AG04449 (cell line): Measurements from ENCODE around the gene CSGALNACT2.

Experiments used
- CTCF ChIA-PET: fragments of 350-600 bp; formaldehyde crosslinking; extraction: SDS; loops from one replicate; lab custom pipeline; 2021; ENCODE audit warnings: antibody characterized with exemption; lab: Yijun Ruan, JAX
- POLR2A ChIA-PET: fragments of 400-600, 350-600 bp; formaldehyde crosslinking; extraction: SDS; loops from one replicate; lab custom pipeline; 2020; ENCODE audit warnings: antibody characterized with exemption, inconsistent platforms; lab: Yijun Ruan, JAX
- DNase-seq: peaks from one replicate; pipeline ENCODE4 v3.0.0-alpha.2; 2010; ENCODE audit warnings: low read depth, low spot score
- H3K4me3 ChIP-seq: 2 replicates; pipeline ENCODE4 v1.5.1; 2011; ENCODE audit warnings: low read depth, mild to moderate bottlenecking, control low read depth, low read length
- TF ChIP-seq, protein P1 (sequence below): IDR thresholded peaks from one replicate; pipeline ENCODE4 v1.5.1; 2011; ENCODE audit warnings: mild to moderate bottlenecking, moderate library complexity, low read length, control low read depth, inconsistent platforms; ENCODE audit not compliant: insufficient read depth; ENCODE audit errors: missing control alignments

Gene CSGALNACT2

GRCh38 chr10:43125274-43125845 lies 12.9 kb upstream of the CSGALNACT2 start:
- ChIA-PET CTCF (no interaction called here), POLR2A (no interaction called here)
- no peak overlapping the region for H3K4me3 ChIP-seq
- DNase-seq, result no peak
- TF ChIP-seq, protein P1, sequence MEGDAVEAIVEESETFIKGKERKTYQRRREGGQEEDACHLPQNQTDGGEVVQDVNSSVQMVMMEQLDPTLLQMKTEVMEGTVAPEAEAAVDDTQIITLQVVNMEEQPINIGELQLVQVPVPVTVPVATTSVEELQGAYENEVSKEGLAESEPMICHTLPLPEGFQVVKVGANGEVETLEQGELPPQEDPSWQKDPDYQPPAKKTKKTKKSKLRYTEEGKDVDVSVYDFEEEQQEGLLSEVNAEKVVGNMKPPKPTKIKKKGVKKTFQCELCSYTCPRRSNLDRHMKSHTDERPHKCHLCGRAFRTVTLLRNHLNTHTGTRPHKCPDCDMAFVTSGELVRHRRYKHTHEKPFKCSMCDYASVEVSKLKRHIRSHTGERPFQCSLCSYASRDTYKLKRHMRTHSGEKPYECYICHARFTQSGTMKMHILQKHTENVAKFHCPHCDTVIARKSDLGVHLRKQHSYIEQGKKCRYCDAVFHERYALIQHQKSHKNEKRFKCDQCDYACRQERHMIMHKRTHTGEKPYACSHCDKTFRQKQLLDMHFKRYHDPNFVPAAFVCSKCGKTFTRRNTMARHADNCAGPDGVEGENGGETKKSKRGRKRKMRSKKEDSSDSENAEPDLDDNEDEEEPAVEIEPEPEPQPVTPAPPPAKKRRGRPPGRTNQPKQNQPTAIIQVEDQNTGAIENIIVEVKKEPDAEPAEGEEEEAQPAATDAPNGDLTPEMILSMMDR, result no peak

DNA sequence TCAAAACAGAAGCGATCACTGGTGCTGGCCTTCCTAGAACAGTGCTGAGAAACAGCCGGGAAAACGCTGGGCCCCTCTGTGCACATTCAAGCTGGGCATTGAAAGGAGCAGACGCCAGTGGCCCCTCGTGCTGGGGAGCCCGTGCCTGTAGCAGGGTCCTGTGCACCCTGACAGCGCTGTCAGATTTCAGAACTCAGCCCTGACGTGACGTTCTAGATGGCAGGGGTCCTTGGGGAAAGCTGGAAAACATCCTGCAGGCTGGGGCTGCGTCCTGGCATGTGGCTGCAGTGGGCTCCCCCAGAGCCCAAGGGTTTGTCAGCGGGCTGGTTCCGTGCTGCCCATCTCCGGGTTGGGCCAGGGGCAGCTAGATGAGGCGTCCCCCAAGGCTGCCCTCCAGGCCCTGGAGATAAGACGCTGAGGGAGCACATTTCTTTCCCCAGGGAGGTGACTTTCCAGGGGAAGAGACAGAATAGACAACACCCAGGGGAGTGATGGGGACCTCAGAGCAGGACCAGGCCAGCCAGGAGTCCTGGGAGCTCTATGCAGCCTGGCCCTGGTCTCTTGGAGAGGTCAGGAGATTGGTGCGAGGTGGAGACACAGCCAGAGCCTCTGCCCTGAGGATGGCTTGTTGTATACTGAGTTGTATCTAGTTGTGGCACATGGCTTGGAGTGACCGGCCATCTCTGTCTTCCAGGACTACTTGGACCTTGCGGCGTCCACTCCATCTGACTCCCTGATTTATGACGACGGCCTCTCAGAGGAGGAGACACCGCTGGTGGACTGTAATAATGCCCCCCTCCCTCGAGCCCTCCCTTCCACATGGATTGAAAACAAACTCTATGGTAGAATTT lies 12.1 kb upstream of the CSGALNACT2 start:
- TF ChIP-seq, protein P1, result no peak
- ChIA-PET CTCF (no interaction called here), POLR2A (no interaction called here)
- H3K4me3 ChIP-seq, result no peak overlapping the region
- no peak for DNase-seq

DNA sequence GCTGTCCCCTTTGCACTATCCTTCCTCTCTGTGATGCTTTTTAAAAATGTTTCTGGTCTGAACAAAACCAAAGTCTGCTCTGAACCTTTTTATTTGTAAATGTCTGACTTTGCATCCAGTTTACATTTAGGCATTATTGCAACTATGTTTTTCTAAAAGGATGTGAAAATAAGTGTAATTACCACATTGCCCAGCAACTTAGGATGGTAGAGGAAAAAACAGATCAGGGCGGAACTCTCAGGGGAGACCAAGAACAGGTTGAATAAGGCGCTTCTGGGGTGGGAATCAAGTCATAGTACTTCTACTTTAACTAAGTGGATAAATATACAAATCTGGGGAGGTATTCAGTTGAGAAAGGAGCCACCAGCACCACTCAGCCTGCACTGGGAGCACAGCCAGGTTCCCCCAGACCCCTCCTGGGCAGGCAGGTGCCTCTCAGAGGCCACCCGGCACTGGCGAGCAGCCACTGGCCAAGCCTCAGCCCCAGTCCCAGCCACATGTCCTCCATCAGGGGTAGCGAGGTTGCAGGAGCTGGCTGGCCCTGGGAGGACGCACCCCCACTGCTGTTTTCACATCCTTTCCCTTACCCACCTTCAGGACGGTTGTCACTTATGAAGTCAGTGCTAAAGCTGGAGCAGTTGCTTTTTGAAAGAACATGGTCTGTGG lies 11.4 kb upstream of the CSGALNACT2 start:
- CTCF ChIA-PET, result no interaction called here
- POLR2A ChIA-PET, result no interaction called here
- DNase-seq, result no peak
- TF ChIP-seq, protein P1, result no peak
- no peak overlapping the region for H3K4me3 ChIP-seq

GRCh38 chr10:43127442-43127841 lies 10.8 kb upstream of the CSGALNACT2 start:
- DNase-seq, result no peak
- CTCF ChIA-PET, result no interaction called here
- TF ChIP-seq, protein P1, result no peak
- POLR2A ChIA-PET, result no interaction called here
- H3K4me3 ChIP-seq, result no peak overlapping the region

GRCh38 chr10:43128331-43128730 lies 9.9 kb upstream of the CSGALNACT2 start:
- H3K4me3 ChIP-seq, result no peak overlapping the region
- no peak for DNase-seq
- CTCF ChIA-PET, result no interaction called here
- POLR2A ChIA-PET, result no interaction called here
- TF ChIP-seq, protein P1, result no peak
